HCT116 (cell line): ENCODE results near the gene FRMD4A. TPM values are rescaled to one million over a fixed set of nuclear protein-coding genes. Genes with fewer than 3 reads are reported as not detected.

ENCODE experiments used
- ATAC-seq: fragments of 200-7000 bp; cut with Tn5 transposase; 2 replicates; pipeline ENCODE4 v1.9.1; 2020; ENCODE audit warnings: mild to moderate bottlenecking, moderate library complexity
- BruUV-seq: library from RNA; stranded (reverse); fragments of 400-500 nt; replicated peaks from 2 replicates; lab custom pipeline; 2021; lab: Mats Ljungman, UMichigan
- CTCF ChIA-PET: fragments of 300-600 bp; sonication (Branson Sonifier 250); formaldehyde crosslinking; loops from one replicate; lab custom pipeline; 2021; ENCODE audit warnings: antibody characterized with exemption; lab: Charles Lee
- POLR2A ChIA-PET: fragments of 300-600, 350-600 bp; sonication (Branson Sonifier 250); formaldehyde crosslinking; loops from one replicate; lab custom pipeline; 2021; ENCODE audit warnings: antibody characterized with exemption; lab: Charles Lee
- RAD21 ChIA-PET, 2 experiments: fragments of 300-600 bp; sonication (Branson Sonifier 250); formaldehyde crosslinking; loops; one replicate each; lab custom pipeline; 2023; ENCODE audit warnings: low total read pairs in 2 of 2; ENCODE audit not compliant: uncharacterized antibody in 2 of 2, unreplicated experiment in 2 of 2, low non-redundant PET in 1 of 2; lab: Charles Lee
- DNase-seq: peaks from one replicate; pipeline ENCODE4 v3.0.0-alpha.2; 2010; ENCODE audit warnings: low read depth, low spot score
- H2AFZ ChIP-seq: fragments of 200-600 bp; shearing (Covaris generic), sonication (generic); 2 replicates; pipeline ENCODE4 v1.6.1; 2017; ENCODE audit warnings: low read depth, mixed run types, mixed read lengths, antibody characterized with exemption, low read length; ENCODE audit not compliant: poor library complexity, severe bottlenecking
- H3K27ac ChIP-seq: 2 replicates; pipeline ENCODE4 v1.5.1; 2012; ENCODE audit warnings: low read depth, low read length
- H3K27me3 ChIP-seq: fragments of 200-600 bp; sonication (generic); 2 replicates; pipeline ENCODE4 v1.6.1; 2016; ENCODE audit warnings: mixed run types, low read length, mixed read lengths; ENCODE audit not compliant: insufficient read depth
- H3K36me3 ChIP-seq, 2 experiments: fragments of 200-500 bp in 1 of 2; fragments of 200-600 bp in 1 of 2; sonication (Bioruptor generic) in 1 of 2; sonication (generic) in 1 of 2; 2 replicates each; pipeline versions ENCODE4 v1.5.1 to v1.6.1; 2014 to 2016; ENCODE audit warnings: low read length in 2 of 2, inconsistent platforms in 1 of 2, mixed read lengths in 1 of 2, mixed run types in 1 of 2; ENCODE audit not compliant: insufficient read depth in 2 of 2, control insufficient read depth in 1 of 2
- H3K4me1 ChIP-seq, 2 experiments: fragments of 200-600 bp in 1 of 2; sonication (generic) in 1 of 2; 2 replicates each; pipeline versions ENCODE4 v1.5.1 to v1.6.1; 2012 to 2017; ENCODE audit warnings: low read length in 2 of 2, inconsistent platforms in 1 of 2, mild to moderate bottlenecking in 1 of 2, mixed read lengths in 1 of 2, mixed run types in 1 of 2, moderate library complexity in 1 of 2; ENCODE audit not compliant: insufficient read depth in 2 of 2, control insufficient read depth in 1 of 2
- H3K4me2 ChIP-seq: fragments of 200-600 bp; sonication (generic); 2 replicates; pipeline ENCODE4 v1.6.1; 2017; ENCODE audit warnings: mixed run types, low read length, mixed read lengths
- H3K4me3 ChIP-seq, 2 experiments: fragments of 200-600 bp in 1 of 2; sonication (generic) in 1 of 2; replicated peaks in 1 of 2; 2 replicates each; pipeline ENCODE4 v1.5.1; 2011 to 2016; ENCODE audit warnings: low read length in 2 of 2, control low read depth in 1 of 2, low read depth in 1 of 2, mild to moderate bottlenecking in 1 of 2, mixed read lengths in 1 of 2, mixed run types in 1 of 2
- H3K79me2 ChIP-seq: fragments of 200-600 bp; sonication (generic); 2 replicates; pipeline ENCODE4 v1.6.1; 2017; ENCODE audit warnings: mild to moderate bottlenecking, mixed run types, low read length, moderate library complexity, mixed read lengths; ENCODE audit not compliant: insufficient read depth
- H3K9ac ChIP-seq: fragments of 200-600 bp; sonication (generic); 2 replicates; pipeline ENCODE4 v1.6.1; 2016; ENCODE audit warnings: low read length, mixed read lengths
- H3K9me2 ChIP-seq: fragments of 200-600 bp; sonication (generic), shearing (Covaris generic); 2 replicates; pipeline ENCODE4 v1.6.1; 2017; ENCODE audit warnings: mixed run types, mild to moderate bottlenecking, moderate library complexity; ENCODE audit not compliant: insufficient read depth
- H3K9me3 ChIP-seq, 2 experiments: fragments of 200-500 bp in 1 of 2; fragments of 200-600 bp in 1 of 2; sonication (Bioruptor generic) in 1 of 2; sonication (generic) in 1 of 2; 2 replicates each; pipeline ENCODE4 v1.6.1; 2014 to 2017; ENCODE audit warnings: low read length in 2 of 2, mixed read lengths in 2 of 2, inconsistent platforms in 1 of 2, low read depth in 1 of 2, mild to moderate bottlenecking in 1 of 2, mixed run types in 1 of 2, moderate library complexity in 1 of 2; ENCODE audit not compliant: control insufficient read depth in 1 of 2, insufficient read depth in 1 of 2
- H4K20me1 ChIP-seq: fragments of 200-600 bp; sonication (generic), shearing (Covaris generic); 2 replicates; pipeline ENCODE4 v1.6.1; 2017; ENCODE audit warnings: mixed run types, mild to moderate bottlenecking, moderate library complexity; ENCODE audit not compliant: insufficient read depth
- CEBPB ChIP-seq: IDR thresholded peaks from 2 replicates; pipeline ENCODE4 v1.6.1; 2012; ENCODE audit warnings: low read depth
- EGR1 ChIP-seq: IDR thresholded peaks from 2 replicates; pipeline ENCODE4 v1.6.1; 2012; ENCODE audit warnings: low read depth
- ELF1 ChIP-seq: IDR thresholded peaks from 2 replicates; pipeline ENCODE4 v1.6.1; 2012; ENCODE audit warnings: low read depth, borderline replicate concordance
- EZH2 ChIP-seq: fragments of 200-600 bp; sonication (generic); IDR thresholded peaks from 2 replicates; pipeline ENCODE4 v1.6.1; 2017; ENCODE audit warnings: antibody characterized with exemption, mixed run types
- EZH2phosphoT487 ChIP-seq: fragments of 200-600 bp; IDR thresholded peaks from 2 replicates; pipeline ENCODE4 v1.6.1; 2018; ENCODE audit warnings: antibody characterized with exemption, borderline replicate concordance
- JUND ChIP-seq: IDR thresholded peaks from 2 replicates; pipeline ENCODE4 v1.6.1; 2012
- POLR2AphosphoS5 ChIP-seq: IDR thresholded peaks from 2 replicates; pipeline ENCODE4 v1.6.1; 2011; ENCODE audit warnings: mild to moderate bottlenecking, low read depth, low read length, moderate library complexity
- RAD21 ChIP-seq: IDR thresholded peaks from 2 replicates; pipeline ENCODE4 v1.6.1; 2012; ENCODE audit warnings: low read depth, mild to moderate bottlenecking
- SIN3A ChIP-seq: IDR thresholded peaks from 2 replicates; pipeline ENCODE4 v1.6.1; 2012; ENCODE audit warnings: low read depth
- SP1 ChIP-seq: IDR thresholded peaks from 2 replicates; pipeline ENCODE4 v1.6.1; 2012; ENCODE audit warnings: low read depth
- SRF ChIP-seq: IDR thresholded peaks from 2 replicates; pipeline ENCODE4 v1.6.1; 2012; ENCODE audit warnings: low read depth
- TCF7L2 ChIP-seq: IDR thresholded peaks from 2 replicates; pipeline ENCODE4 v1.7.0; 2011; ENCODE audit warnings: borderline replicate concordance, inconsistent platforms; ENCODE audit not compliant: insufficient read depth, insufficient read length; ENCODE audit errors: extremely low read depth
- YY1 ChIP-seq: IDR thresholded peaks from 2 replicates; pipeline ENCODE4 v1.6.1; 2011; ENCODE audit warnings: low read length, low read depth, moderate library complexity, mild to moderate bottlenecking; ENCODE audit not compliant: insufficient replicate concordance; ENCODE audit errors: extremely low read depth
- ZFX ChIP-seq: fragments of 450-650 bp; IDR thresholded peaks from 2 replicates; pipeline ENCODE4 v1.6.1; 2017
- ZNF274 ChIP-seq: fragments of 200-500 bp; sonication (Bioruptor generic); IDR thresholded peaks from 2 replicates; pipeline ENCODE4 v1.6.1; 2014; ENCODE audit warnings: mild to moderate bottlenecking, low read depth, low read length, inconsistent platforms
- intact Hi-C: fragments of 100-400 bp; cut with micrococcal nuclease; formaldehyde crosslinking; loops from 2 replicates; pipeline ENCODE4 v1.10.0; 2022
- total RNA-seq: library from RNA; stranded (reverse); gene quantifications from one replicate; pipeline ENCODE4 v1.2.1, GENCODE V29; 2021; ENCODE audit not compliant: unreplicated experiment
- TF ChIP-seq, protein P1 (sequence below): IDR thresholded peaks from 2 replicates; pipeline ENCODE4 v1.6.1; 2012; ENCODE audit warnings: low read depth
- TF ChIP-seq, protein P2 (sequence below): IDR thresholded peaks from 2 replicates; pipeline ENCODE4 v1.6.1; 2012
- TF ChIP-seq, protein P3 (sequence below): IDR thresholded peaks from 2 replicates; pipeline ENCODE4 v1.6.1; 2011; ENCODE audit warnings: mild to moderate bottlenecking, low read length, moderate library complexity; ENCODE audit not compliant: insufficient replicate concordance; ENCODE audit errors: extremely low read depth
- TF ChIP-seq, protein P4 (sequence below): IDR thresholded peaks from 2 replicates; pipeline ENCODE4 v1.6.1; 2012

The FRMD4A gene
- total RNA-seq, 1 experiment from 2014 or later: 0.20 TPM

DNA sequence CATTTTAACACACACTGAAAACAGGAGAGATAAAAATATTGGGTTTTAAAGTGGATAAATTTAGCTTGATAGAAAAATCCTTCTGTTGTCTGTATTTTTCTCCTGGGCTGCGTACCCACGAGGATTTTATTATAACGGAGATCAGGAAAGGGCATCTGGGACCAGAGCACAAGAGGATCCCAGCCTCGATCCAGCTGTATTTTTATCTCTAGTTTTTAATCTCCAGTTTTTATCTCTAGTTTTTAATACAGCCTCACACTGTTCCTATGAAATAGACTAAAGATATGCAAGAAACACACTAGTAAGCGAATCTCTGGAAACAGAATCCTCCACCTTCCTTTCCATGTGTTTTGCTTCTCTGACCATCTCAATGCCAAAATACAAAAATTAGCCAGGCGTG lies 295.2 kb downstream of the FRMD4A start:
- H3K79me2 ChIP-seq: no peaks in the 10 kb centered on the region
- H3K27ac ChIP-seq: no peak overlapping the region
- H3K4me3 ChIP-seq: no peak overlapping the region
- POLR2A ChIA-PET: interaction anchor here (0.7 kb wide), 1 partner anchor 114 kb away, joined by 3 read pairs; no protein-coding TSS in a partner anchor
- no peaks in the 10 kb centered on the region for H3K4me1 ChIP-seq
- H3K9ac ChIP-seq: no peak overlapping the region
- RAD21 ChIA-PET: no interaction called here
- H4K20me1 ChIP-seq: no peaks in the 10 kb centered on the region
- no peaks in the 10 kb centered on the region for H3K36me3 ChIP-seq
- no peaks in the 10 kb centered on the region for H3K9me2 ChIP-seq
- DNase-seq (no peak), ATAC-seq (no peak)
- CTCF ChIA-PET: no interaction called here
- no TSS peak for BruUV-seq
- no peak overlapping the region for H3K4me2 ChIP-seq
- H3K27me3 ChIP-seq: peaks cover 26% of the 10 kb centered on the region
- intact Hi-C loops: no loop called here
- TF ChIP-seq, protein P1, sequence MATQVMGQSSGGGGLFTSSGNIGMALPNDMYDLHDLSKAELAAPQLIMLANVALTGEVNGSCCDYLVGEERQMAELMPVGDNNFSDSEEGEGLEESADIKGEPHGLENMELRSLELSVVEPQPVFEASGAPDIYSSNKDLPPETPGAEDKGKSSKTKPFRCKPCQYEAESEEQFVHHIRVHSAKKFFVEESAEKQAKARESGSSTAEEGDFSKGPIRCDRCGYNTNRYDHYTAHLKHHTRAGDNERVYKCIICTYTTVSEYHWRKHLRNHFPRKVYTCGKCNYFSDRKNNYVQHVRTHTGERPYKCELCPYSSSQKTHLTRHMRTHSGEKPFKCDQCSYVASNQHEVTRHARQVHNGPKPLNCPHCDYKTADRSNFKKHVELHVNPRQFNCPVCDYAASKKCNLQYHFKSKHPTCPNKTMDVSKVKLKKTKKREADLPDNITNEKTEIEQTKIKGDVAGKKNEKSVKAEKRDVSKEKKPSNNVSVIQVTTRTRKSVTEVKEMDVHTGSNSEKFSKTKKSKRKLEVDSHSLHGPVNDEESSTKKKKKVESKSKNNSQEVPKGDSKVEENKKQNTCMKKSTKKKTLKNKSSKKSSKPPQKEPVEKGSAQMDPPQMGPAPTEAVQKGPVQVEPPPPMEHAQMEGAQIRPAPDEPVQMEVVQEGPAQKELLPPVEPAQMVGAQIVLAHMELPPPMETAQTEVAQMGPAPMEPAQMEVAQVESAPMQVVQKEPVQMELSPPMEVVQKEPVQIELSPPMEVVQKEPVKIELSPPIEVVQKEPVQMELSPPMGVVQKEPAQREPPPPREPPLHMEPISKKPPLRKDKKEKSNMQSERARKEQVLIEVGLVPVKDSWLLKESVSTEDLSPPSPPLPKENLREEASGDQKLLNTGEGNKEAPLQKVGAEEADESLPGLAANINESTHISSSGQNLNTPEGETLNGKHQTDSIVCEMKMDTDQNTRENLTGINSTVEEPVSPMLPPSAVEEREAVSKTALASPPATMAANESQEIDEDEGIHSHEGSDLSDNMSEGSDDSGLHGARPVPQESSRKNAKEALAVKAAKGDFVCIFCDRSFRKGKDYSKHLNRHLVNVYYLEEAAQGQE: no peak
- TF ChIP-seq TCF7L2 (no peak), ZFX (no peak), EZH2 (no peak), JUND (no peak), SIN3A (no peak), EGR1 (no peak), SRF (no peak), ELF1 (no peak), RAD21 (no peak), ZNF274 (no peak), CEBPB (no peak), YY1 (no peak), EZH2phosphoT487 (no peak), POLR2AphosphoS5 (no peak), SP1 (no peak)
- TF ChIP-seq, protein P2, sequence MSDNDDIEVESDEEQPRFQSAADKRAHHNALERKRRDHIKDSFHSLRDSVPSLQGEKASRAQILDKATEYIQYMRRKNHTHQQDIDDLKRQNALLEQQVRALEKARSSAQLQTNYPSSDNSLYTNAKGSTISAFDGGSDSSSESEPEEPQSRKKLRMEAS: no peak
- TF ChIP-seq, protein P3, sequence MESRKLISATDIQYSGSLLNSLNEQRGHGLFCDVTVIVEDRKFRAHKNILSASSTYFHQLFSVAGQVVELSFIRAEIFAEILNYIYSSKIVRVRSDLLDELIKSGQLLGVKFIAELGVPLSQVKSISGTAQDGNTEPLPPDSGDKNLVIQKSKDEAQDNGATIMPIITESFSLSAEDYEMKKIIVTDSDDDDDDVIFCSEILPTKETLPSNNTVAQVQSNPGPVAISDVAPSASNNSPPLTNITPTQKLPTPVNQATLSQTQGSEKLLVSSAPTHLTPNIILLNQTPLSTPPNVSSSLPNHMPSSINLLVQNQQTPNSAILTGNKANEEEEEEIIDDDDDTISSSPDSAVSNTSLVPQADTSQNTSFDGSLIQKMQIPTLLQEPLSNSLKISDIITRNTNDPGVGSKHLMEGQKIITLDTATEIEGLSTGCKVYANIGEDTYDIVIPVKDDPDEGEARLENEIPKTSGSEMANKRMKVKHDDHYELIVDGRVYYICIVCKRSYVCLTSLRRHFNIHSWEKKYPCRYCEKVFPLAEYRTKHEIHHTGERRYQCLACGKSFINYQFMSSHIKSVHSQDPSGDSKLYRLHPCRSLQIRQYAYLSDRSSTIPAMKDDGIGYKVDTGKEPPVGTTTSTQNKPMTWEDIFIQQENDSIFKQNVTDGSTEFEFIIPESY: no peak
- TF ChIP-seq, protein P4, sequence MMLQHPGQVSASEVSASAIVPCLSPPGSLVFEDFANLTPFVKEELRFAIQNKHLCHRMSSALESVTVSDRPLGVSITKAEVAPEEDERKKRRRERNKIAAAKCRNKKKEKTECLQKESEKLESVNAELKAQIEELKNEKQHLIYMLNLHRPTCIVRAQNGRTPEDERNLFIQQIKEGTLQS: no peak
- TF ChIP-seq, all 23 proteins: peak for 0
- no peak overlapping the region for H2AFZ ChIP-seq
- H3K9me3 ChIP-seq: no peaks in the 10 kb centered on the region
